Naive thymus-derived CD8-positive, alpha-beta T cell (primary cell): Measurements from ENCODE around the gene CMTM5. TPM values are rescaled to one million over a fixed set of nuclear protein-coding genes. Genes with fewer than 3 reads are reported as not detected.

Experiments
- ATAC-seq, 2 donors: fragments of 150-1000 bp; cut with Tn5 transposase in 1 of 2; sonication (Bioruptor Pico), chemical (Tn5 transposase) in 1 of 2; 1 replicate in 1 of 2; 2 replicates in 1 of 2; pipeline ENCODE4 v1.10.0; 2021; ENCODE audit warnings: mild to moderate bottlenecking in 2 of 2, moderate library complexity in 2 of 2
- POLR2A ChIA-PET: fragments of 350-600 bp; sonication (Branson Sonifier 250); formaldehyde crosslinking; loops from one replicate; lab custom pipeline; 2021; ENCODE audit warnings: antibody characterized with exemption; lab: Charles Lee
- DNase-seq, 10 donors: peaks; one replicate each; pipeline versions ENCODE4 v3.0.0 to v3.0.0-alpha.2; 2020 to 2022
- H3K27ac Mint-ChIP-seq, 10 donors: one replicate each; pipeline ENCODE4 v1.8.0; 2020 to 2022; ENCODE audit warnings: mild to moderate bottlenecking in 10 of 10, mixed read lengths in 10 of 10, moderate library complexity in 4 of 10, inconsistent platforms in 1 of 10
- H3K27me3 Mint-ChIP-seq, 5 donors: one replicate each; pipeline ENCODE4 v1.8.0; 2021 to 2022; ENCODE audit warnings: mixed read lengths in 5 of 5
- H3K36me3 Mint-ChIP-seq, 3 donors: one replicate each; pipeline ENCODE4 v1.8.0; 2020 to 2022; ENCODE audit warnings: mixed read lengths in 3 of 3, mild to moderate bottlenecking in 2 of 3, inconsistent platforms in 1 of 3
- H3K4me1 Mint-ChIP-seq, 4 donors: one replicate each; pipeline ENCODE4 v1.8.0; 2021 to 2022; ENCODE audit warnings: mixed read lengths in 4 of 4
- H3K4me3 Mint-ChIP-seq, 10 donors: one replicate each; pipeline ENCODE4 v1.8.0; 2020 to 2022; ENCODE audit warnings: mild to moderate bottlenecking in 10 of 10, mixed read lengths in 10 of 10, moderate library complexity in 6 of 10, inconsistent platforms in 1 of 10
- H3K9me3 Mint-ChIP-seq, 9 donors: one replicate each; pipeline ENCODE4 v1.8.0; 2020 to 2022; ENCODE audit warnings: mixed read lengths in 9 of 9, mild to moderate bottlenecking in 3 of 9, inconsistent platforms in 1 of 9, moderate library complexity in 1 of 9
- polyA plus RNA-seq, 3 donors: library from polyadenylated mRNA; unstranded; fragments of 300-500 nt; fragmentation: Illumina TruSeq; gene quantifications; one replicate each; pipeline ENCODE4 v1.2.3, GENCODE V29; 2021
- total RNA-seq, 8 experiments: library from RNA in 2 of 8; stranded (reverse) in 2 of 8; gene quantifications; one replicate each; pipeline ENCODE4 v1.2.3 and lab custom pipeline; 2021 to 2026

The CMTM5 gene
- total and polyA plus RNA-seq, 5 experiments from 2014 or later: not detected

- Mint-ChIP-seq H3K9me3 (no peaks in the 10 kb centered on the region), H3K27me3 (peaks cover 0 to 38% (median 12%) of the 10 kb centered on the region in 5 donors), H3K36me3 (peaks cover 0 to 4% (median 0%) of the 10 kb centered on the region in 3 donors), H3K27ac (peak overlapping the region in 2 of 10 donors; percentile 2 to 42), H3K4me1 (peaks cover 15 to 21% (median 18%) of the 10 kb centered on the region in 4 donors), H3K4me3 (peak overlapping the region in 3 of 10 donors; percentile 4 to 45 (median 12))
- ATAC-seq (no peak), DNase-seq (no peak)
- POLR2A ChIA-PET: interaction anchor here (0.7 kb wide), 1 partner anchor 16 kb away, joined by 3 read pairs; no protein-coding TSS in a partner anchor
These were observed 27.5 kb upstream of the CMTM5 start for GRCh38 chr14:23349156-23349845.

DNA sequence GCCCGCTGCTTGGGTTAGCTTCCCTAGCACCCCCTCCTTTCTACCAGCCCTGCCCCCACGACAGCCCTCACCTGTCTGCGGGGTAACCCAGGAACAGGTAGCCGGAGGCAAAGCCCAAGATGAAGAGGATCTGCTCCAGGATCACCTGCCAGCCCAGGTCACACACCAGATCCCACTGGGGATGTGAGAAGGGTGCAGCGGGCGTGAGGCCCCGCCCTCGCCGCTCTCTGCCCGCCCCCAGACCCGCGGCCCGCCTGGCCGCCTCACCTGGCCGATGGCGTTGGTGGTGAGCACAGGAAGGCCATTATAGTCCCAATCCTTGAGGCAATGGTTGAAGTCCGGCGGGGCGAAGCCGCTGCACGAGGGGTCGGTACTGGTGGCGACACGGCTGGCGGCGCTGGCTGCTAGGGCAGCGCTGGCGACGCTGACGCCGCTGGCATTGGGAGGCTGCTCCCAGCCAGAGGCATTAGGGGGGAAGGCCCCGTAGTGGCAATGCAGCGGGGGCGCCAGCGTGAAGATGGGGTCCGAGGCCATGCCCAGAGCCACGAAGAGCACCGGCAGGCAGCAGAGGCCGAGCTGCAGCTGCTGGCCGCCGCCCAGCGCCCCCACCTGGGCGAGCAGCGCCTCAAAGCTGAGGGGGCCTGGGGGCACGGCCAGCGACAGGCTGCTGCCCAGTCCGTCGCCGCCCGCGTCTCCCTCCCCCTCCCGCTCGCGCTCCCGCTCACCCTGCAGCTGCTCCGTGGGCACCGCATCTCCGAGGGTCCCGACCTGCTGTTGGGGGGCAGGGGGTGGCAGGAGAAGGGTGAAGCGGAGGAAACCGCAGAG, 25.0 kb upstream of the CMTM5 start:
- Mint-ChIP-seq H3K9me3 (no peaks in the 10 kb centered on the region), H3K27ac (peak overlapping the region in 5 of 10 donors; percentile 7 to 75 (median 58)), H3K36me3 (peaks cover 0 to 4% (median 0%) of the 10 kb centered on the region in 3 donors), H3K27me3 (peaks cover 3 to 51% (median 12%) of the 10 kb centered on the region in 5 donors), H3K4me3 (peak overlapping the region; percentile 75 to 91 (median 86)), H3K4me1 (peaks cover 15 to 21% (median 18%) of the 10 kb centered on the region in 4 donors)
- POLR2A ChIA-PET: interaction anchor here (1.0 to 4.5 kb wide), 3 partner anchors 10 to 30 kb away, joined by 3 to 25 read pairs (median 3); partner anchors contain the start of gene PABPN1
- DNase-seq: peak in 3 of 10 donors; percentile 8 to 20 (median 12)
- peak; percentile 6 to 45 for ATAC-seq

DNA sequence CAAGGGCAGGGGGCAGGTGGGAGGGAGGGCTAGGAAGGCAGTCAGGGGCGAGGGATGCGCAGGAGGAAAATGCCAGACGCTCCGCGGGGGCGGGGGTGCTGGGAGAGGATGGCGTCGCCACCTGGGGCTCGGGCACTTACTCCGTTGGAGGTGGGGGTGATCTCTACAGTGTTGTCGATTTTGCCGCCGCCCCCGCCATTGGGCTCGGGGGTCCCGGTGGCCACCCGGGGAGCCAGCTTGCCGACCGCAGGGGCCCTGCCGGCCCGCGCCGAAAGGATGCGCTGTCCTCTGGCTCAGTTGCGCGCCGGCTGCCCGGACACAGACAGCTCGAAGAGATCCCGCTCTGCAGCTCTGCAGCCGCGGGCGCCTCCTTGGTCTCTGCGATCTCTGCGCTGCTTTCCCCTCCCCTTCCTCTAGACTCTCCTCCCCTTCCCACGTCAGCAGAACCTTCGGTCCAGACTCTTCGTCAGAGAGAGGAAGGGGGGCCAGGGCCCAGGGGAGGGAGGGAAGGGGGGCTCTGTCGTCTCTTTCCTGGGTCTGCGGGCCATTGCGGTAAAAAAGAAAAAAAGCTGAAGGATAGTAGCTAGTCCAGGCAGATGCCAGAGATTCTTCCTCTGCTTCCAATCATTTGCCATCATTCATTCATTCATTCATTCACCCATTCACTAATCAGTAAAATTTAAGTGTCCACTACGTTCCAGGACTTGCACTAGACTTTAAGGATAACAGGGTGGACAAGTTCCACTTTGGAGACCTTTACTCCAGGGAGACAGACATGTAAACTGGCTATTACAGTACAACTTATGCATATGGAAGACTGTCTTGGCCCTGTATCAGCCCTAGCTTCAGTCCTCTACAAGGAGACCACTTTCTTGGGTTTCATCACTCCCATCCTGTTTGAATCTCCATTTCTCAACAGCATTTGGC, 24.1 kb upstream of the CMTM5 start, which contains the start of gene SLC22A17:
SLC22A17 (minus strand) TSS at position 382 of the 927 bp plus-strand sequence.
- Mint-ChIP-seq H3K4me3 (peak within 1 kb of the TSS; percentile 75 to 91 (median 86)), H3K27me3 (peaks cover 3 to 51% (median 12%) of the 10 kb centered on the region in 5 donors), H3K36me3 (peaks cover 0 to 4% (median 0%) of the 10 kb centered on the region in 3 donors), H3K27ac (peak within 1 kb of the TSS in 8 of 10 donors; percentile 41 to 90 (median 78)), H3K9me3 (no peaks in the 10 kb centered on the region), H3K4me1 (peaks cover 15 to 21% (median 18%) of the 10 kb centered on the region in 4 donors)
- ATAC-seq (peak; percentile 93 to 95), DNase-seq (peak; percentile 38 to 83 (median 70))
- POLR2A ChIA-PET: interaction anchor here (1.0 to 4.5 kb wide), 3 partner anchors 9 to 31 kb away, joined by 3 to 25 read pairs (median 3); partner anchors contain the start of gene PABPN1

GRCh38 chr14:23353433-23353780, 23.4 kb upstream of the CMTM5 start:
- Mint-ChIP-seq H3K9me3 (no peaks in the 10 kb centered on the region), H3K4me3 (peak overlapping the region; percentile 75 to 91 (median 86)), H3K36me3 (peaks cover 0 to 4% (median 0%) of the 10 kb centered on the region in 3 donors), H3K27me3 (peaks cover 3 to 51% (median 12%) of the 10 kb centered on the region in 5 donors), H3K27ac (peak overlapping the region in 8 of 10 donors; percentile 9 to 83 (median 53)), H3K4me1 (peaks cover 15 to 21% (median 17%) of the 10 kb centered on the region in 4 donors)
- POLR2A ChIA-PET: interaction anchor here (4.5 kb wide), 1 partner anchor 32 kb away, joined by 25 read pairs; the partner anchor contains the start of gene PABPN1
- no peak for DNase-seq
- no peak for ATAC-seq

DNA sequence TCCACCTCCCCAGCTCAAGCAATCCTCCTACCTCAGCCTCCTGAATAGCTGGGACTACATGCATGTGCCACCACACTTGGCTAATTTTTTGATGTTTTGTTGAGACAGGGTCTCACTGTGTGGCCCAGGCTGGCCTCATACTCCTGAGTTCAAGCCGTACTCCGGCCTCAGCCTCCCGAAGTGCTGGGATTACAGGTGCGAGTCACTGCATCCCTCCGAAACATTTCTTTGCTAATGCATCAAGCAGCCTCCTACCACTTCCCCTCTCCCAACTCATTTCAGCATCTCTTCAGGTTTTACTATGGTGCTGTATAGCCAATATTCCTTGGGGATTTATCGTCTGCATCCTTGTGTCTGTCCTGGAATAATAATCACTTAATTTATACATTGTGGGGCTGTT, 21.9 kb upstream of the CMTM5 start:
- peaks cover 15 to 21% (median 16%) of the 10 kb centered on the region in 4 donors for H3K4me1 Mint-ChIP-seq
- ATAC-seq: no peak
- H3K4me3 Mint-ChIP-seq: no peak overlapping the region
- no peaks in the 10 kb centered on the region for H3K9me3 Mint-ChIP-seq
- H3K27me3 Mint-ChIP-seq: peaks cover 3 to 48% (median 12%) of the 10 kb centered on the region in 5 donors
- no peak for DNase-seq
- POLR2A ChIA-PET: interaction anchor here (4.5 kb wide), 1 partner anchor 34 kb away, joined by 25 read pairs; the partner anchor contains the start of gene PABPN1
- peaks cover 0 to 4% (median 0%) of the 10 kb centered on the region in 3 donors for H3K36me3 Mint-ChIP-seq
- no peak overlapping the region for H3K27ac Mint-ChIP-seq

- H3K9me3 Mint-ChIP-seq: no peaks in the 10 kb centered on the region
- peak overlapping the region in 1 of 10 donors; percentile 35 for H3K27ac Mint-ChIP-seq
- DNase-seq (no peak), ATAC-seq (no peak)
- no peak overlapping the region for H3K4me3 Mint-ChIP-seq
- peaks cover 10 to 17% (median 15%) of the 10 kb centered on the region in 4 donors for H3K4me1 Mint-ChIP-seq
- peaks cover 3 to 40% (median 6%) of the 10 kb centered on the region in 5 donors for H3K27me3 Mint-ChIP-seq
- POLR2A ChIA-PET: no interaction called here
- H3K36me3 Mint-ChIP-seq: no peaks in the 10 kb centered on the region
These were observed 20.9 kb upstream of the CMTM5 start for GRCh38 chr14:23355871-23356435.

GRCh38 chr14:23356662-23357061, 20.2 kb upstream of the CMTM5 start:
- Mint-ChIP-seq H3K27me3 (peaks cover 0 to 35% (median 4%) of the 10 kb centered on the region in 5 donors), H3K4me3 (no peak overlapping the region), H3K4me1 (peaks cover 7 to 10% (median 9%) of the 10 kb centered on the region in 4 donors), H3K27ac (no peak overlapping the region), H3K36me3 (no peaks in the 10 kb centered on the region), H3K9me3 (no peaks in the 10 kb centered on the region)
- DNase-seq: no peak
- POLR2A ChIA-PET: no interaction called here
- ATAC-seq: no peak

GRCh38 chr14:23357261-23357660, 19.6 kb upstream of the CMTM5 start:
- no peak overlapping the region for H3K27ac Mint-ChIP-seq
- no peak overlapping the region for H3K4me3 Mint-ChIP-seq
- H3K36me3 Mint-ChIP-seq: no peaks in the 10 kb centered on the region
- POLR2A ChIA-PET: no interaction called here
- peaks cover 0 to 35% (median 4%) of the 10 kb centered on the region in 5 donors for H3K27me3 Mint-ChIP-seq
- peaks cover 7 to 10% (median 9%) of the 10 kb centered on the region in 4 donors for H3K4me1 Mint-ChIP-seq
- H3K9me3 Mint-ChIP-seq: no peaks in the 10 kb centered on the region
- DNase-seq: no peak
- no peak for ATAC-seq

DNA sequence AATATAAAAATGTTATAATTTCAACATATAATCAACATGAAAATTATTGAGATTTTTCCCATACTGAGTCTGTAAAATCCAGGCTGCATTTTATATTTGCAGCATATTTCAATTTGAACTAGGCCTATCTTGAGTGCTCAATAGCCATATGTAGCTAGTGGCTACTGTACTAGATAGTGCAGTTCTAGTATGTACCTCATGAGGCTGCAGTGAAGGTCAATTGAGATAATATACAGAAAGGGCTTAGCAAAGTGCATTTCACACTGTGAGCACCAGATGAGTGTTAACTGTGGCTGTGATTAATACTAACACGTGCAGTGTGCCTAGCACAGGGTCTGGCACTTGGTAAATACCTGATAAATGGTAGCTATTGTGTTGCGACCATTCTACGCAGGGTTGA, 18.8 kb upstream of the CMTM5 start:
- H3K27ac Mint-ChIP-seq: no peak overlapping the region
- ATAC-seq: no peak
- peaks cover 4 to 6% (median 5%) of the 10 kb centered on the region in 4 donors for H3K4me1 Mint-ChIP-seq
- no peaks in the 10 kb centered on the region for H3K9me3 Mint-ChIP-seq
- peaks cover 0 to 31% (median 4%) of the 10 kb centered on the region in 5 donors for H3K27me3 Mint-ChIP-seq
- no peak overlapping the region for H3K4me3 Mint-ChIP-seq
- POLR2A ChIA-PET: no interaction called here
- no peak for DNase-seq
- H3K36me3 Mint-ChIP-seq: no peaks in the 10 kb centered on the region

DNA sequence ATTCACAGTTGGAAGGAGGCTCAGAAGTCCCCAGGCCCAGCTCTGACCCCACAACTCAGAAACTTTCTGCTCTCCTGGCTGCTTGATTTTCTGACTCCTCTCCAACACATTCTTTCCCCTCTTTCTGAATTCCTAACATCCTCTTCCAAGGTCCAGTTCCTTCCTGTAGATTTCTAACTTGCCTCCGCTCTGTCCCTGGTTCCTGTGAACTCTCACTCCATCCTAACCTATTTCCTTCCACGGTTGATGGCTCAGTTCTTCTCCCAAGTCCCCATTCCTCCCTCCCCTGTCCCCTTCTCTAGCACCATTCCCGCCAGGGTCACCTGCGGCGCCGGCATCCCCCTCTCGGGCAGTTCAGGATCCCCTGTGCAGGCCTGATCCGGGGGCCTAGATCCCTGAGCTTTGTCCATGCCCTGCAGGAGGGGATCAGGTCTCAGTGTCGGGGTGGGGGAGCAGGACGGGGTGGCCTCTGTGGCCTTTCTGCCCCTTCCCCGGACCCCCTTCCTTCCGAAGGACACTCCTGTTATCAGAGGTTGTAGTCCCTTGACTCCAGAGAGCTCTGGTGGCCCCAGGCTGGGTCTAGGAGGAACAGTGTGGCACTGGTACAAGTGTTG, 18.2 kb upstream of the CMTM5 start:
- POLR2A ChIA-PET: no interaction called here

DNA sequence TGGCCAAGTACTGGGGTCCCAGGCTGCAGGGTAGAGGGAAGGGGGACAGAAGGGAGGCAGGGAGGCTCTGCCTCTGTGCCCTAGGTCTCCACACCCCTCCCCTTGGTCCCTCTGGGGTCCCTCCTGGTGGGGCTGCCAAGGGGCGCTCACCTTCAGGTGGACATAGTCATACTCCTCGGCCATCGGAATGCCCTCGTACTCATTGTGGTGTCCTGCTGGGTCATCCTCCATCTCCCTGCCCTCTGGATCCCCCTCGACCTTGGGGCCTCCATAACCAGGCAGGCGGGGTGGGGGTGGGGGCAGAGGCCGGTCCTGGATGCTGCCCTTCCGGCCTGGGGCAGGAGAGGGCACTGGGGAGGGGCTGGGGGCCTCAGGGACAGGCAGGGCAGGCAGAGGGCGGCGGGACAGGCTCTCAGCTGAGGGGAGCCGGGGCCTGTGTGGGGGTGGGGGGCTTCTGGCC, 17.6 kb upstream of the CMTM5 start:
- Mint-ChIP-seq H3K9me3 (no peaks in the 10 kb centered on the region), H3K36me3 (no peaks in the 10 kb centered on the region), H3K4me3 (no peak overlapping the region), H3K27me3 (peaks cover 3 to 24% (median 7%) of the 10 kb centered on the region in 5 donors), H3K4me1 (no peaks in the 10 kb centered on the region), H3K27ac (no peak overlapping the region)
- ATAC-seq (no peak), DNase-seq (no peak)
- POLR2A ChIA-PET: interaction anchor here (1.6 kb wide), 1 partner anchor 38 kb away, joined by 5 read pairs; the partner anchor contains the start of gene PABPN1

More for the DNA sequence above, 18.2 kb upstream of the CMTM5 start:
- Mint-ChIP-seq H3K27ac (no peak overlapping the region), H3K4me1 (peaks cover 0 to under 1% (median under 1%) of the 10 kb centered on the region in 4 donors), H3K9me3 (no peaks in the 10 kb centered on the region), H3K36me3 (no peaks in the 10 kb centered on the region), H3K4me3 (no peak overlapping the region), H3K27me3 (peaks cover 0 to 27% (median 4%) of the 10 kb centered on the region in 5 donors)
- DNase-seq (no peak), ATAC-seq (no peak)
